ENCODE measurements around the gene KANK4. TPM values are rescaled to one million over a fixed set of nuclear protein-coding genes. Genes with fewer than 3 reads are reported as not detected.

The KANK4 gene
- total and polyA plus RNA-seq, 12 donors = 0.12 to 1.1 (median 0.26) TPM; not detected in 2

GRCh38 chr1:62268315-62268714 is 50.9 kb downstream of the KANK4 start:
- Histone ChIP-seq H3K4me1 (replicated peaks in 1 of 2) (no peaks in the 10 kb centered on the region), H3K9me3 (replicated peaks in 1 of 3) (no peaks in the 10 kb centered on the region), H3K27me3 (no peaks in the 10 kb centered on the region), H3K36me3 (replicated peaks in 1 of 2) (no peaks in the 10 kb centered on the region), H3K4me3 (no peak overlapping the region), H3K27ac (no peak overlapping the region)
- no peak for TF ChIP-seq POLR2A (IDR thresholded peaks at IDR 0.05)
- TF ChIP-seq, protein P1, sequence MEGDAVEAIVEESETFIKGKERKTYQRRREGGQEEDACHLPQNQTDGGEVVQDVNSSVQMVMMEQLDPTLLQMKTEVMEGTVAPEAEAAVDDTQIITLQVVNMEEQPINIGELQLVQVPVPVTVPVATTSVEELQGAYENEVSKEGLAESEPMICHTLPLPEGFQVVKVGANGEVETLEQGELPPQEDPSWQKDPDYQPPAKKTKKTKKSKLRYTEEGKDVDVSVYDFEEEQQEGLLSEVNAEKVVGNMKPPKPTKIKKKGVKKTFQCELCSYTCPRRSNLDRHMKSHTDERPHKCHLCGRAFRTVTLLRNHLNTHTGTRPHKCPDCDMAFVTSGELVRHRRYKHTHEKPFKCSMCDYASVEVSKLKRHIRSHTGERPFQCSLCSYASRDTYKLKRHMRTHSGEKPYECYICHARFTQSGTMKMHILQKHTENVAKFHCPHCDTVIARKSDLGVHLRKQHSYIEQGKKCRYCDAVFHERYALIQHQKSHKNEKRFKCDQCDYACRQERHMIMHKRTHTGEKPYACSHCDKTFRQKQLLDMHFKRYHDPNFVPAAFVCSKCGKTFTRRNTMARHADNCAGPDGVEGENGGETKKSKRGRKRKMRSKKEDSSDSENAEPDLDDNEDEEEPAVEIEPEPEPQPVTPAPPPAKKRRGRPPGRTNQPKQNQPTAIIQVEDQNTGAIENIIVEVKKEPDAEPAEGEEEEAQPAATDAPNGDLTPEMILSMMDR (IDR thresholded peaks at IDR 0.05) = no peak
- 84 to 89% (median 87%) methylated on average over 8 of the region's 8 CpGs for WGBS, 4 donors
- no peak for DNase-seq
- intact Hi-C loops (cut with DNase I) = no loop called here

- TF ChIP-seq, protein P1 (IDR thresholded peaks at IDR 0.05) = no peak
- no peak for TF ChIP-seq POLR2A (IDR thresholded peaks at IDR 0.05)
- no peaks in the 10 kb centered on the region for H3K27me3 ChIP-seq
- no peak for DNase-seq
- 73 to 82% (median 78%) methylated on average over 8 to 9 of the region's 9 CpGs for WGBS, 4 donors
- H3K4me1 ChIP-seq (replicated peaks in 1 of 2) = no peaks in the 10 kb centered on the region
- intact Hi-C loops (cut with DNase I) = no loop called here
- no peak overlapping the region for H3K27ac ChIP-seq
- H3K36me3 ChIP-seq (replicated peaks in 1 of 2) = no peaks in the 10 kb centered on the region
- H3K9me3 ChIP-seq (replicated peaks in 1 of 3) = no peaks in the 10 kb centered on the region
- no peak overlapping the region for H3K4me3 ChIP-seq
Observed at GRCh38 chr1:62265956-62266935, 53.0 kb downstream of the KANK4 start.

GRCh38 chr1:62263814-62264353 is 55.4 kb downstream of the KANK4 start:
- DNase-seq = no peak
- Histone ChIP-seq H3K4me1 (replicated peaks in 1 of 2) (no peaks in the 10 kb centered on the region), H3K9me3 (replicated peaks in 1 of 3) (no peaks in the 10 kb centered on the region), H3K4me3 (no peak overlapping the region), H3K36me3 (replicated peaks in 1 of 2) (no peaks in the 10 kb centered on the region), H3K27me3 (no peaks in the 10 kb centered on the region), H3K27ac (no peak overlapping the region)
- no peak for TF ChIP-seq POLR2A (IDR thresholded peaks at IDR 0.05)
- TF ChIP-seq, protein P1 (IDR thresholded peaks at IDR 0.05) = no peak
- WGBS, 4 donors = 77 to 92% (median 85%) methylated on average over 13 of the region's 13 CpGs
- intact Hi-C loops (cut with DNase I) = no loop called here

GRCh38 chr1:62263006-62263813 is 56.0 kb downstream of the KANK4 start:
- Histone ChIP-seq H3K4me3 (no peak overlapping the region), H3K4me1 (replicated peaks in 1 of 2) (no peaks in the 10 kb centered on the region), H3K36me3 (replicated peaks in 1 of 2) (no peaks in the 10 kb centered on the region), H3K9me3 (replicated peaks in 1 of 3) (no peaks in the 10 kb centered on the region), H3K27me3 (no peaks in the 10 kb centered on the region), H3K27ac (no peak overlapping the region)
- intact Hi-C loops (cut with DNase I) = no loop called here
- 53 to 65% (median 59%) methylated on average over 11 to 19 of the region's 19 CpGs for WGBS, 4 donors
- no peak for TF ChIP-seq POLR2A (IDR thresholded peaks at IDR 0.05)
- TF ChIP-seq, protein P1 (IDR thresholded peaks at IDR 0.05) = no peak
- DNase-seq = no peak

All from adrenal gland (tissue), 12 donors.